IMR-90 (cell line): Measurements from ENCODE around the gene TOM1. TPM values are rescaled to one million over a fixed set of nuclear protein-coding genes. Genes with fewer than 3 reads are reported as not detected.
A peak's percentile ranks its signal among the peaks of the same experiment; 100 is the strongest.

Experiments used
- ATAC-seq: fragments of 200-7000 bp; cut with Tn5 transposase; 2 replicates; pipeline ENCODE4 v1.9.1; 2020; ENCODE audit warnings: low read depth, mild to moderate bottlenecking, moderate library complexity
- BruUV-seq: library from RNA; stranded (reverse); fragments of 400-500 nt; replicated peaks from 2 replicates; lab custom pipeline; 2021; lab: Mats Ljungman, UMichigan
- CTCF ChIA-PET: fragments of 300-600 bp; formaldehyde crosslinking; extraction: SDS; loops from one replicate; lab custom pipeline; 2021; ENCODE audit warnings: antibody characterized with exemption; lab: Yijun Ruan, JAX
- POLR2A ChIA-PET: fragments of 300-600 bp; sonication (Branson Sonifier 250); formaldehyde crosslinking; loops from one replicate; lab custom pipeline; 2022; ENCODE audit warnings: antibody characterized with exemption; ENCODE audit not compliant: unreplicated experiment; lab: Charles Lee
- DNase-seq: peaks from one replicate; pipeline ENCODE4 v3.0.0; 2013
- H2AFZ ChIP-seq: replicated peaks from 2 replicates; pipeline ENCODE3; 2013; ENCODE audit warnings: low read length, mild to moderate bottlenecking; ENCODE audit not compliant: poor library complexity
- H2AK5ac ChIP-seq: 2 replicates; pipeline ENCODE4 v1.6.1; 2013; ENCODE audit warnings: low read depth, low read length, inconsistent platforms
- H2AK9ac ChIP-seq: replicated peaks from 2 replicates; pipeline ENCODE3; 2013; ENCODE audit warnings: mild to moderate bottlenecking, low read depth, low read length, moderate library complexity; ENCODE audit not compliant: poor library complexity
- H2BK120ac ChIP-seq: 2 replicates; pipeline ENCODE4 v1.6.1; 2013; ENCODE audit warnings: low read depth, low read length, inconsistent platforms
- H2BK15ac ChIP-seq: 3 replicates; pipeline ENCODE4 v1.6.1; 2013; ENCODE audit warnings: low read depth, low read length, inconsistent platforms
- H2BK20ac ChIP-seq: 2 replicates; pipeline ENCODE4 v1.6.1; 2013; ENCODE audit warnings: low read depth, mild to moderate bottlenecking, inconsistent platforms, low read length, moderate library complexity
- H2BK5ac ChIP-seq: 2 replicates; pipeline ENCODE4 v1.6.1; 2013; ENCODE audit warnings: mild to moderate bottlenecking, low read depth, low read length, inconsistent platforms; ENCODE audit not compliant: poor library complexity, severe bottlenecking
- H3K14ac ChIP-seq: replicated peaks from 2 replicates; pipeline ENCODE4 v1.6.1; 2013; ENCODE audit warnings: low read depth, low read length, inconsistent platforms
- H3K18ac ChIP-seq: 2 replicates; pipeline ENCODE4 v1.6.1; 2013; ENCODE audit warnings: low read depth, low read length, control low read depth
- H3K23ac ChIP-seq: 2 replicates; pipeline ENCODE4 v1.6.1; 2013; ENCODE audit warnings: low read depth, low read length, inconsistent platforms
- H3K27ac ChIP-seq: 2 replicates; pipeline ENCODE4 v1.5.1; 2013; ENCODE audit warnings: mild to moderate bottlenecking, control low read depth, low read length; ENCODE audit not compliant: insufficient read depth
- H3K27me3 ChIP-seq: 2 replicates; pipeline ENCODE4 v1.6.1; 2013; ENCODE audit warnings: low read length; ENCODE audit not compliant: control insufficient read depth, insufficient read depth
- H3K36me3 ChIP-seq: 2 replicates; pipeline ENCODE4 v1.6.1; 2013; ENCODE audit warnings: low read length, mixed read lengths; ENCODE audit not compliant: control insufficient read depth, insufficient read depth
- H3K4ac ChIP-seq: 2 replicates; pipeline ENCODE4 v1.6.1; 2013; ENCODE audit warnings: low read depth, low read length, inconsistent platforms
- H3K4me1 ChIP-seq: 2 replicates; pipeline ENCODE4 v1.6.1; 2013; ENCODE audit warnings: low read length, mixed read lengths; ENCODE audit not compliant: control insufficient read depth, insufficient read depth
- H3K4me2 ChIP-seq: 2 replicates; pipeline ENCODE4 v1.6.1; 2013; ENCODE audit warnings: low read depth, mild to moderate bottlenecking, control low read depth, low read length, moderate library complexity
- H3K4me3 ChIP-seq: 2 replicates; pipeline ENCODE4 v1.5.1; 2013; ENCODE audit warnings: low read depth, mild to moderate bottlenecking, control low read depth, low read length, moderate library complexity; ENCODE audit not compliant: insufficient read depth
- H3K56ac ChIP-seq: 2 replicates; pipeline ENCODE4 v1.6.1; 2013; ENCODE audit warnings: low read length, inconsistent platforms; ENCODE audit not compliant: insufficient read depth; ENCODE audit errors: extremely low read depth
- H3K79me1 ChIP-seq, 2 experiments: 2 replicates each; pipeline ENCODE4 v1.6.1; 2013; ENCODE audit warnings: low read length in 2 of 2, inconsistent platforms in 1 of 2, low read depth in 1 of 2
- H3K9ac ChIP-seq: 2 replicates; pipeline ENCODE4 v1.6.1; 2013; ENCODE audit warnings: low read depth, low read length, control low read depth
- H3K9me1 ChIP-seq: 2 replicates; pipeline ENCODE4 v1.6.1; 2013; ENCODE audit warnings: low read length, inconsistent platforms; ENCODE audit not compliant: insufficient read depth
- H3K9me3 ChIP-seq: 2 replicates; pipeline ENCODE4 v1.6.1; 2013; ENCODE audit warnings: low read length; ENCODE audit not compliant: control insufficient read depth, insufficient read depth
- H4K20me1 ChIP-seq: 2 replicates; pipeline ENCODE4 v1.6.1; 2013; ENCODE audit warnings: low read length, inconsistent platforms; ENCODE audit not compliant: insufficient read depth
- H4K5ac ChIP-seq: 2 replicates; pipeline ENCODE4 v1.6.1; 2013; ENCODE audit warnings: mild to moderate bottlenecking, low read depth, low read length, control low read depth
- H4K8ac ChIP-seq, 2 experiments: 2 replicates each; pipeline ENCODE4 v1.6.1; 2013; ENCODE audit warnings: low read depth in 2 of 2, low read length in 2 of 2, control low read depth in 1 of 2, inconsistent platforms in 1 of 2
- H4K91ac ChIP-seq: 2 replicates; pipeline ENCODE4 v1.6.1; 2013; ENCODE audit warnings: low read depth, low read length, inconsistent platforms; ENCODE audit not compliant: insufficient read depth
- FOS ChIP-seq: fragments of 150-350 bp; IDR thresholded peaks from 2 replicates; pipeline ENCODE4 v1.6.1; 2016; ENCODE audit warnings: low read depth, low read length
- RAD21 ChIP-seq: IDR thresholded peaks from 2 replicates; pipeline ENCODE4 v1.6.1; 2012; ENCODE audit warnings: low read length, improper control_type of control experiment
- WGBS, 2 experiments: methylation state at CpG; one replicate each; pipeline versions ENCODE4 v1.1.5 to v1.1.7; 2013; ENCODE audit warnings: missing lambda C conversion rate in 2 of 2; ENCODE audit not compliant: insufficient read length in 1 of 2; ENCODE audit errors: extremely low coverage in 2 of 2; 5-methylcytosine and 5-hydroxymethylcytosine counted together
- dilution Hi-C: fragments of 300-500 bp; cut with HindIII; formaldehyde crosslinking; loops from one replicate; pipeline ENCODE4 v1.14.3; 2018; ENCODE audit warnings: low sequenced_read_pairs; ENCODE audit not compliant: unreplicated experiment
- in situ Hi-C: fragments of 300-500 bp; cut with MboI; formaldehyde crosslinking; loops from 3 replicates; pipeline ENCODE4 v1.14.3; 2019; ENCODE audit warnings: low sequenced_read_pairs, inconsistent platforms, mixed read lengths
- intact Hi-C: fragments of 100-400 bp; cut with micrococcal nuclease; formaldehyde crosslinking; loops from 2 replicates; pipeline ENCODE4 v1.10.0; 2022
- polyA plus RNA-seq, 3 experiments: library from polyadenylated mRNA; depleted of rRNA; stranded (reverse); fragments of >200 nt; gene quantifications; 2 replicates each; pipeline ENCODE4 v1.2.3, GENCODE V29; 2012; ENCODE audit warnings: low replicate concordance in 1 of 3
- total RNA-seq: library from RNA; depleted of rRNA; stranded (reverse); fragments of >200 nt; gene quantifications from 2 replicates; pipeline ENCODE4 v1.2.3, GENCODE V29; 2012
- TF ChIP-seq, protein P1 (sequence below): fragments of 150-350 bp; IDR thresholded peaks from 2 replicates; pipeline ENCODE4 v1.6.1; 2016; ENCODE audit warnings: low read depth, mild to moderate bottlenecking, low read length, moderate library complexity, borderline replicate concordance

TOM1 gene
- total and polyA plus RNA-seq, 2 of the 4 experiments (the other 2 are of a cell fraction) = 38.0 to 46.4 TPM

DNA sequence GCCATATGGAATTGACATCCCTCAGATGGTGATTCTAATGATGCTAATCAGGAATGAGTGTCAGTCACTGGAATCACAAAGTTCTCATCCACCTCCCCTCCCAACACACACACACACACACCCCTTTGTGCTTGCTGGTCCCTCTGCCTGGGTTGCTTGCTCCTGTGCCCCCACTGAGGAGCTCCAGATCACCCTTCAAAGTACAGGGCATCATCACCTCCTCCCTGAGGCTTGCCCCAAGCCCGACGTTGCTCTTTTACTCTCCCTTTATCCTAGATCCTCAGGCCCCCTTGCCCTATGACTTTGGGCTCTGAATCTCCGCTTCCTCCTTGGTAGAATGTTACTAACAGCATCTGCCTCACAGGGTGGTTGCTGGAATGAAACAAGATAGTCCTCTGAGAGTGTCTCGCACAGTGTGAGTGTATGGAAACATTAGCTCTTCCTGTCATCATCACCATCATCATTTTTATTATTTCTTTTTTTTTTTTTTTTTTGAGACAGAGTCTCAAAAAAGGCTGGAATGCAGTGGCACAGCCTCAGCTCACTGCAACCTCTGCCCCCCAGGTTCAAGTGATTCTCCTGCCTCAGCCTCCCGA lies 3.4 kb downstream of the TOM1 start:
- Histone ChIP-seq H2AK5ac (peak overlapping the region; percentile 60; the same call in 1 of the 2 replicates), H3K9me3 (no peaks in the 10 kb centered on the region), H3K4me3 (no peak overlapping the region), H3K4ac (peak overlapping the region; percentile 56), H3K4me2 (no peak overlapping the region), H3K56ac (no peak overlapping the region), H4K20me1 (peaks cover 30% of the 10 kb centered on the region; the same call in 1 of the 2 replicates), H2BK120ac (no peak overlapping the region), H2AK9ac (peak overlapping the region; percentile 84), H3K27ac (no peak overlapping the region), H4K91ac (peak overlapping the region; percentile 57), H3K4me1 (peaks cover 17% of the 10 kb centered on the region), H4K5ac (no peak overlapping the region), H2BK5ac (peak overlapping the region; percentile 6), H3K27me3 (no peaks in the 10 kb centered on the region), H2AFZ (peak overlapping the region; percentile 12), H3K14ac (peak overlapping the region; percentile 69; the same call in 1 of the 2 replicates), H3K9ac (no peak overlapping the region), H2BK15ac (peak overlapping the region; percentile 34; the same call in 1 of the 3 replicates), H4K8ac (peak overlapping the region in 1 of 2 experiments; percentile 30; a peak in 1 of 4 replicates), H3K23ac (peak overlapping the region; percentile 45; the same call in 1 of the 2 replicates), H3K9me1 (peaks cover 28% of the 10 kb centered on the region), H3K36me3 (peaks cover 5% of the 10 kb centered on the region; the same call in 1 of the 2 replicates), H3K79me1 (peaks cover 27 to 76% of the 10 kb centered on the region in 2 experiments), H2BK20ac (no peak overlapping the region; the same call in 1 of the 2 replicates), H3K18ac (no peak overlapping the region)
- WGBS, 2 experiments = no CpG with 5 or more reads among the region's 5 CpGs
- CTCF ChIA-PET = no interaction called here
- TF ChIP-seq FOS (no peak), RAD21 (no peak)
- TF ChIP-seq, protein P1, sequence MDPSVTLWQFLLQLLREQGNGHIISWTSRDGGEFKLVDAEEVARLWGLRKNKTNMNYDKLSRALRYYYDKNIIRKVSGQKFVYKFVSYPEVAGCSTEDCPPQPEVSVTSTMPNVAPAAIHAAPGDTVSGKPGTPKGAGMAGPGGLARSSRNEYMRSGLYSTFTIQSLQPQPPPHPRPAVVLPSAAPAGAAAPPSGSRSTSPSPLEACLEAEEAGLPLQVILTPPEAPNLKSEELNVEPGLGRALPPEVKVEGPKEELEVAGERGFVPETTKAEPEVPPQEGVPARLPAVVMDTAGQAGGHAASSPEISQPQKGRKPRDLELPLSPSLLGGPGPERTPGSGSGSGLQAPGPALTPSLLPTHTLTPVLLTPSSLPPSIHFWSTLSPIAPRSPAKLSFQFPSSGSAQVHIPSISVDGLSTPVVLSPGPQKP = no peak
- ATAC-seq (no peak), DNase-seq (no peak)
- dilution Hi-C loops (no loop called here), intact Hi-C loops (no loop called here), in situ Hi-C loops (loop anchor here (25.0 kb wide), 1 partner anchor 1209 kb away; the partner anchor contains the start of gene FOXRED2)
- BruUV-seq = no TSS peak
- POLR2A ChIA-PET = no interaction called here
